ENCODE measurements around the gene FAM221B. TPM values are rescaled to one million over a fixed set of nuclear protein-coding genes. Genes with fewer than 3 reads are reported as not detected.

FAM221B gene
- total RNA-seq = not detected

- Histone ChIP-seq H3K27ac (replicated peaks in 1 of 4) (peak within 1 kb of the TSS; percentile 85 to 98 (median 96)), H3K9me3 (no peaks in the 10 kb centered on the region), H3K4me3 (peak within 1 kb of the TSS; percentile 66 to 91 (median 80)), H3K4me1 (peaks cover 28 to 65% (median 49%) of the 10 kb centered on the region in 4 donors), H3K27me3 (no peaks in the 10 kb centered on the region), H3K36me3 (no peaks in the 10 kb centered on the region)
- no peak for DNase-seq (ENCODE audit: extremely low spot score)
- 1% methylated on average over 9 of the region's 21 CpGs for WGBS
- intact Hi-C loops (cut with DNase I) = no loop called here
- TF ChIP-seq CTCF (IDR thresholded peaks at IDR 0.05) (no peak), POLR2AphosphoS5 (IDR thresholded peaks at IDR 0.05) (no peak), EP300 (IDR thresholded peaks at IDR 0.05) (no peak), POLR2A (IDR thresholded peaks at IDR 0.05; ENCODE audit: low read depth) (no peak)
Measured at GRCh38 chr9:35828716-35829083, at the start of gene FAM221B. Gene FAM221B (minus strand): TSS chr9:35828732. CDS start chr9:35826161, 2,571 bp downstream.

GRCh38 chr9:35872505-35872904 lies 44.0 kb upstream of the FAM221B start:
- TF ChIP-seq POLR2AphosphoS5 (IDR thresholded peaks at IDR 0.05) (no peak), CTCF (IDR thresholded peaks at IDR 0.05) (no peak), POLR2A (IDR thresholded peaks at IDR 0.05; ENCODE audit: low read depth) (no peak), EP300 (IDR thresholded peaks at IDR 0.05) (no peak)
- 74% methylated on average over 3 of the region's 3 CpGs for WGBS
- H3K4me3 ChIP-seq = no peak overlapping the region
- no peak overlapping the region for H3K27ac ChIP-seq (replicated peaks in 1 of 4)
- DNase-seq (ENCODE audit: extremely low spot score) = no peak
- intact Hi-C loops (cut with DNase I) = no loop called here
- H3K9me3 ChIP-seq = no peaks in the 10 kb centered on the region
- no peaks in the 10 kb centered on the region for H3K4me1 ChIP-seq
- H3K27me3 ChIP-seq = peaks cover 0 to 18% (median 0%) of the 10 kb centered on the region in 4 donors
- H3K36me3 ChIP-seq = no peaks in the 10 kb centered on the region

- no peaks in the 10 kb centered on the region for H3K36me3 ChIP-seq
- H3K4me1 ChIP-seq = no peaks in the 10 kb centered on the region
- WGBS = 65% methylated on average over 3 of the region's 3 CpGs
- H3K27me3 ChIP-seq = peaks cover 0 to 20% (median 0%) of the 10 kb centered on the region in 4 donors
- no peak for TF ChIP-seq POLR2AphosphoS5 (IDR thresholded peaks at IDR 0.05)
- no peak for TF ChIP-seq EP300 (IDR thresholded peaks at IDR 0.05)
- no peak for TF ChIP-seq CTCF (IDR thresholded peaks at IDR 0.05)
- no peak for TF ChIP-seq POLR2A (IDR thresholded peaks at IDR 0.05; ENCODE audit: low read depth)
- no peaks in the 10 kb centered on the region for H3K9me3 ChIP-seq
- H3K27ac ChIP-seq (replicated peaks in 1 of 4) = no peak overlapping the region
- no peak overlapping the region for H3K4me3 ChIP-seq
- intact Hi-C loops (cut with DNase I) = no loop called here
- DNase-seq (ENCODE audit: extremely low spot score) = peak; percentile 53
Measured at GRCh38 chr9:35871545-35871944, 43.0 kb upstream of the FAM221B start.

GRCh38 chr9:35870351-35870923 lies 41.9 kb upstream of the FAM221B start, which contains the start of gene OR13J1:
Gene OR13J1 (minus strand): TSS chr9:35870401. CDS start chr9:35870401, 0 bp downstream.
- DNase-seq (ENCODE audit: extremely low spot score) = peak; percentile 45
- Histone ChIP-seq H3K27ac (replicated peaks in 1 of 4) (no peak within 1 kb of the TSS), H3K9me3 (no peaks in the 10 kb centered on the region), H3K4me3 (no peak within 1 kb of the TSS), H3K4me1 (no peaks in the 10 kb centered on the region), H3K27me3 (peaks cover 0 to 20% (median 0%) of the 10 kb centered on the region in 4 donors), H3K36me3 (no peaks in the 10 kb centered on the region)
- intact Hi-C loops (cut with DNase I) = no loop called here
- WGBS = 89% methylated on average over 8 of the region's 8 CpGs
- TF ChIP-seq POLR2AphosphoS5 (IDR thresholded peaks at IDR 0.05) (no peak), EP300 (IDR thresholded peaks at IDR 0.05) (no peak), POLR2A (IDR thresholded peaks at IDR 0.05; ENCODE audit: low read depth) (no peak), CTCF (IDR thresholded peaks at IDR 0.05) (no peak)
